Measurements from ENCODE around the gene TMEM144. TPM values are rescaled to one million over a fixed set of nuclear protein-coding genes. Genes with fewer than 3 reads are reported as not detected.

The TMEM144 gene
- total RNA-seq (ENCODE audit: low replicate concordance), result 2.0 and 4.1 TPM in 2 replicates

DNA sequence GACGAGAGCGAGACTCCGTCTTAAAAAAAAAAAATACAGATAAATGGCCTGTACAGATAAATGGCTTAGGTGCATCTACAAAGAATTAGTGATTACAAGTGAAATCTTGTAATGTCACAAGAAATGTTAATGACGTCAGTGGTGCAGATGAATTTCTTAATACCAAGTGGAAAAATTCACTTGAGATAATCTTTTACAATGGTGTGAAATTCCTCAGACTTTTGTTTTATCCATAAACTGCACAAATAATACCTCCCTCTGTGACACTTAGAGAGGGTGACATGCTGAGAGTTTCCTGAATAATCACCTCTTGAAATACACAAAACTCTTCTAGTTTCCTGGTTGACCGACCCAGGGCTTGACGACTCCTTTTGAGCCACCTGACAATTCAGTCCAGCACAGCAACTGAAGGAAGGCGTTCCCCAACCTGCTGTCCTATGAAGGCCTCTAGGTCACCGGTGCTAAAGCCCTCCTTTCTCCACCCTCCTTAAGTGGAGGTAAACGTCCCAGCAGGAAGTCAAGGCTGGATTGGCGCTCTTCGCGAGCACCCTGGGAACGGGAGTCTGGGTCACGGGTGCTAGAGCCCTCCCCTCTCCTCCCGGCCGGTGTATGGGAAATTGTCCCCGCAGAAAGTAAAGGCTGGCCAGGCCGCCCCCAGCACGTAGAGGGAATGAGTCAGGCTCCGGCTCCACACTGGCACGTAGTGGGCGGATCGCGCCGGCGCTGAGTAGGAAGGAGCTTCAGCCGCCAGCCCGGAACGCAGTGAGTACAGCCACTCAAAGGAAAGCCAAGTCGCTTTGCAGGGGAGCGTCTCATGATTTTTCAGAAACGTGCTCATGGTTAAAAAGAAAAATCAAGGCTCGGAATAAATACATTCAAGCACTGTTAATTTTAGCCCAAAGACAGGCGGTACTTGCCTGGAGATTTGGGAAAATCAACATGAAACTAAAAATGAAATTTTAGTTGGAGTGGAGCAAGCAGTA lies at the start of gene TMEM144:
Gene TMEM144 (plus strand): TSS at position 662 of the 983 bp plus-strand sequence. CDS start 2,182 bp downstream, outside the sequence.
- H3K27me3 Mint-ChIP-seq (ENCODE audit: insufficient read depth, low read depth), result no peaks in the 10 kb centered on the region
- Histone ChIP-seq H4K20me1 (ENCODE audit: low read depth) (no peaks in the 10 kb centered on the region), H3K9ac (no peak within 1 kb of the TSS), H3F3A (ENCODE audit: low read depth) (peaks cover 7% of the 10 kb centered on the region), H3K27me3 (no peaks in the 10 kb centered on the region), H3K36me3 (no peaks in the 10 kb centered on the region), H3K4me1 (peaks cover 17% of the 10 kb centered on the region), H3K27ac (no peak within 1 kb of the TSS), H3K79me2 (ENCODE audit: low read depth) (no peaks in the 10 kb centered on the region), H2AFZ (replicated peaks) (peak within 1 kb of the TSS; percentile 79), H3K9me3 (ENCODE audit: low read depth) (no peaks in the 10 kb centered on the region), H3K4me3 (peak within 1 kb of the TSS; percentile 44), H3K4me2 (peak within 1 kb of the TSS; percentile 83)
- H3K36me3 Mint-ChIP-seq, result no peaks in the 10 kb centered on the region
- TF ChIP-seq CTCF (IDR thresholded peaks at IDR 0.05) (peak; percentile 21), EZH2 (IDR thresholded peaks at IDR 0.05) (no peak), EZH2phosphoT487 (IDR thresholded peaks at IDR 0.05) (no peak)
- peaks cover 21% of the 10 kb centered on the region for H3K4me1 Mint-ChIP-seq
- peak; percentile 88 for DNase-seq (ENCODE audit: low spot score)
- H3K9me3 Mint-ChIP-seq, result no peaks in the 10 kb centered on the region
- peak within 1 kb of the TSS; percentile 79 for H3K27ac Mint-ChIP-seq
- peak within 1 kb of the TSS; percentile 86 for H3K4me3 Mint-ChIP-seq

DNA sequence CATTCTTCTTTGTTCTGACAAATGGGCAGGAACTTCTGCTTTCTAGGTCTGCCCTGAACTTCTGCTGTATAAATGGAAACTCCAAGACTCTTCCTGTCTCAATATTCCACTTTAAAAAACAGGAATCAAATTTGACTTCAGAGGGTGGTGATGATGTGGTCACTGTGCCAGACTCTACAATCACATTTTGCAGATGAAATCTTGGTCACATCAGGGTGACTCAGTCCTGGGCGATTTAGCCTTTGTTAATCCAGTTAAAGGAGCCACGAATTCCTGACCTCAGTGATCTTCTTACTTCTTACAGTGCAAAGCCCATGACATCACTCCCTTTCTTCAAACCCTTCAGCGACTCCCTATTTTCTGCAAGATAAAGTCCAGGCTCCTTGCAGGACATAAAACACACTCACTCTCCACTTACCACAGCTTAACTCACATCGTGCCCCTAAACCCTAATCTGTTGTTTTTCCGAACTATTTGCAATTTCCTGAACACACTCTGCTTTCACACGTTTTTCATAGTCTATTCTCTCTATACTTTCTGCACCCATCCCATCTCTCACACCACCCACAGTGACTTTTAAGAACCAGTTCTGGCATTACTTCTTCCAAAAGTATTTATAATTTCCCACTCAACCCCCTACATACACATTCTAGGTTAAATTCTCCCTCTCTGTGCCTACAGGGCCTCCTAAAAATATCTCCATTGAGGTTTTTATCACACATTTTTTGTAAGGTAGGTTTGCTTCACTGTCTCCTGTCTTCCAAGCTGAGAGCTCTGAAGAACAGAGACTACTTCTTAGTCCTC lies 48.5 kb upstream of the TMEM144 start:
- Histone ChIP-seq H3K4me1 (no peaks in the 10 kb centered on the region), H3F3A (ENCODE audit: low read depth) (no peaks in the 10 kb centered on the region), H4K20me1 (ENCODE audit: low read depth) (no peaks in the 10 kb centered on the region), H3K27ac (no peak overlapping the region), H3K4me3 (no peak overlapping the region), H3K79me2 (ENCODE audit: low read depth) (no peaks in the 10 kb centered on the region), H3K27me3 (no peaks in the 10 kb centered on the region), H3K36me3 (no peaks in the 10 kb centered on the region), H3K9ac (no peak overlapping the region), H2AFZ (replicated peaks) (no peak overlapping the region), H3K9me3 (ENCODE audit: low read depth) (no peaks in the 10 kb centered on the region), H3K4me2 (no peak overlapping the region)
- Mint-ChIP-seq H3K27ac (no peak overlapping the region), H3K9me3 (peaks cover 2% of the 10 kb centered on the region), H3K36me3 (no peaks in the 10 kb centered on the region), H3K27me3 (ENCODE audit: insufficient read depth, low read depth) (peaks cover 4% of the 10 kb centered on the region), H3K4me1 (peaks cover 13% of the 10 kb centered on the region), H3K4me3 (no peak overlapping the region)
- TF ChIP-seq CTCF (IDR thresholded peaks at IDR 0.05), result no peak
- no peak for TF ChIP-seq EZH2phosphoT487 (IDR thresholded peaks at IDR 0.05)
- TF ChIP-seq EZH2 (IDR thresholded peaks at IDR 0.05), result no peak
- peak; percentile 17 for DNase-seq (ENCODE audit: low spot score)

GRCh38 chr4:158162631-158163030 lies 47.7 kb upstream of the TMEM144 start:
- DNase-seq (ENCODE audit: low spot score), result no peak
- TF ChIP-seq EZH2phosphoT487 (IDR thresholded peaks at IDR 0.05) (no peak), CTCF (IDR thresholded peaks at IDR 0.05) (no peak), EZH2 (IDR thresholded peaks at IDR 0.05) (no peak)
- Histone ChIP-seq H4K20me1 (ENCODE audit: low read depth) (no peaks in the 10 kb centered on the region), H3K9me3 (ENCODE audit: low read depth) (no peaks in the 10 kb centered on the region), H3K4me3 (no peak overlapping the region), H3K36me3 (no peaks in the 10 kb centered on the region), H3K79me2 (ENCODE audit: low read depth) (no peaks in the 10 kb centered on the region), H3K27me3 (no peaks in the 10 kb centered on the region), H3K9ac (no peak overlapping the region), H3K27ac (no peak overlapping the region), H3F3A (ENCODE audit: low read depth) (no peaks in the 10 kb centered on the region), H3K4me1 (no peaks in the 10 kb centered on the region), H2AFZ (replicated peaks) (no peak overlapping the region), H3K4me2 (no peak overlapping the region)
- peaks cover 13% of the 10 kb centered on the region for H3K4me1 Mint-ChIP-seq
- no peak overlapping the region for H3K4me3 Mint-ChIP-seq
- H3K36me3 Mint-ChIP-seq, result no peaks in the 10 kb centered on the region
- no peak overlapping the region for H3K27ac Mint-ChIP-seq
- peaks cover 4% of the 10 kb centered on the region for H3K27me3 Mint-ChIP-seq (ENCODE audit: insufficient read depth, low read depth)
- peaks cover 2% of the 10 kb centered on the region for H3K9me3 Mint-ChIP-seq

Data from neural progenitor cell (in vitro differentiated cells).